GM10248 (cell line): ENCODE measurements around the gene CPNE6.

Experiments used
- CTCF ChIA-PET: fragments of 300-600 bp; sonication (Branson Sonifier 250); formaldehyde crosslinking; extraction: SDS; loops from one replicate; lab custom pipeline; 2021; ENCODE audit warnings: antibody characterized with exemption; lab: Yijun Ruan, JAX
- POLR2A ChIA-PET: fragments of 350-650 bp; sonication (Branson Sonifier 250); formaldehyde crosslinking; extraction: SDS; loops from one replicate; lab custom pipeline; 2020; ENCODE audit warnings: antibody characterized with exemption; lab: Yijun Ruan, JAX
- DNase-seq: peaks from one replicate; pipeline ENCODE4 v3.0.0; 2012; ENCODE audit errors: extremely low spot score
- TF ChIP-seq, protein P1 (sequence below): IDR thresholded peaks from 2 replicates; pipeline ENCODE4 v1.5.1; 2012; ENCODE audit warnings: mild to moderate bottlenecking, low read depth; ENCODE audit errors: extremely low read depth, missing control alignments, control extremely low read depth

CPNE6 gene

DNA sequence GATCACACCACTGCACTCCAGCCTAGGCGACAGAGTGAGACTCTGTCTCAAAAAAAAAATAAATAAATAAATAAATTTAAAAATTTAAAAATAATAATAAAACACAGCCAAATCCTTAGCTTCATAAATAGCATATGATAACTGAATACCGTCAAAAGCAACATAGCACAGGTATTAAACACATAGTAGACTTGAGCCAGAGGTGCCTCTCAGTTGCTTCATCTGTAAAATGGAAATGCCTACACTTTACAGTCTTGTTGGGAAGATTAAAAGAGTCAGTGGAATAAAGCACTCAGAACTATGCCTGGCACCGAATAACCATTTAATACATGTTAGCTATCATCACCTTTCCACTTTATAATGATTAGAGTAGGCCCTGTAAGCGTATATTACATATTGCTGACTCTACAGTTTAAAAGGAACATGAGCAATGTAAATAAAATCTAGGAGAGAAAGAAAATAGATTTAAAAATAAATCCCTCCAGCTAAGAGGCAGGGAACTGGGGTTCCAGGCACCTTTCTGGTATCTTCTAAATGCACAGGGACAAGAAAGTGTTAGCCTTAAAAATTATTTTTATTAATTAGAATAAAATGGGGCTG is 35.4 kb downstream of the CPNE6 start:
- POLR2A ChIA-PET, result no interaction called here
- DNase-seq, result no peak
- CTCF ChIA-PET, result interaction anchor here (1.5 to 13.5 kb wide), 8 partner anchors 11 to 518 kb away, joined by 3 to 246 read pairs (median 32); partner anchors contain the start of genes CIDEB and PCK2
- TF ChIP-seq, protein P1, sequence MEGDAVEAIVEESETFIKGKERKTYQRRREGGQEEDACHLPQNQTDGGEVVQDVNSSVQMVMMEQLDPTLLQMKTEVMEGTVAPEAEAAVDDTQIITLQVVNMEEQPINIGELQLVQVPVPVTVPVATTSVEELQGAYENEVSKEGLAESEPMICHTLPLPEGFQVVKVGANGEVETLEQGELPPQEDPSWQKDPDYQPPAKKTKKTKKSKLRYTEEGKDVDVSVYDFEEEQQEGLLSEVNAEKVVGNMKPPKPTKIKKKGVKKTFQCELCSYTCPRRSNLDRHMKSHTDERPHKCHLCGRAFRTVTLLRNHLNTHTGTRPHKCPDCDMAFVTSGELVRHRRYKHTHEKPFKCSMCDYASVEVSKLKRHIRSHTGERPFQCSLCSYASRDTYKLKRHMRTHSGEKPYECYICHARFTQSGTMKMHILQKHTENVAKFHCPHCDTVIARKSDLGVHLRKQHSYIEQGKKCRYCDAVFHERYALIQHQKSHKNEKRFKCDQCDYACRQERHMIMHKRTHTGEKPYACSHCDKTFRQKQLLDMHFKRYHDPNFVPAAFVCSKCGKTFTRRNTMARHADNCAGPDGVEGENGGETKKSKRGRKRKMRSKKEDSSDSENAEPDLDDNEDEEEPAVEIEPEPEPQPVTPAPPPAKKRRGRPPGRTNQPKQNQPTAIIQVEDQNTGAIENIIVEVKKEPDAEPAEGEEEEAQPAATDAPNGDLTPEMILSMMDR, result no peak

DNA sequence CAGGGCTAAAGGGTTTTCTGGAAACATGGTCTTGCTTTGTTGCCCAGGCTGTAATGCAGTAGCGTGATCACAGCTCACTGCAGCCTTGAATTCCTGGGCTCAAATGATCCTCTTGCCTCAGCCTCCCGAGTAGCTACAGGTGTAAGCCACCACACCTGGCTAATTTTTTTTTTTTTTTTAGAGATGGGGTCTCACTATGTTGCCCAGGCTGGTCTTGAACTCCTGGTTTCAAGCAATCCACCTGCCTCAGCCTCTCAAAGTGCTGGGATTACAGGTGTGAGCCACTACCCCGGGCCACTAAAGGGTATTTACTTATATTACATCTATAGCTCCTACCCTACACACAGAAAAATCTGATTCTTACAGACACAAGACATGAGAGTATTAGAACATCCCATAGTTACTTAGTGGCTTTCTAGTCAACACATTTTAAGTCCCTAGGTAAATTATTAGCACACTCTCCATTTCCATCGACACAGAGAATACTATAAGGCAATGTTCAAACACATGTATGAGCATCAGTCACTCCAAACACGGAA is 37.0 kb downstream of the CPNE6 start:
- ChIA-PET POLR2A (interaction anchor here (0.7 kb wide), 1 partner anchor 50 kb away, joined by 3 read pairs; no protein-coding TSS in a partner anchor), CTCF (interaction anchor here (0.7 to 13.5 kb wide), 43 partner anchors 10 to 559 kb away, joined by 3 to 246 read pairs (median 5); partner anchors contain the start of genes CARMIL3, CHMP4A, DHRS4L2 and EMC9)
- TF ChIP-seq, protein P1, result no peak
- DNase-seq, result no peak

DNA sequence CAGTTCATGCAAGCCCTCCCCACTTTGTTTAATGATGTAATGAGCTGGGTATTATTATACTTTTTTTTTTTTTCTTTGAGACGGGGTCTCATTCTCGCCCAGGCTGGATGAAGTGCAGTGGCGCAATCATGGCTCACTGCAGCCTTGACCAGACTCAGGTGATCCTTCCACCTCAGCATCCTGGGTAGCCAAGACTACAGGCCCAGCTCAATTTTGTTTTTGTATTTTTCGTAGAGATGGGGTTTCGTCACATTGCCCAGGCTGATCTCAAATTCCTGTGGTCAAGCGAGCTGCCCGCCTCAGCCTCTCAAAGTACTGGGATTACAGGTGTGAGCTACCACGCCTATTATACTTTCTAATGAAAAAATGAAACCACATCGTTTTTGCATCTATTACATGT is 38.7 kb downstream of the CPNE6 start:
- TF ChIP-seq, protein P1, result no peak
- DNase-seq, result no peak
- POLR2A ChIA-PET, result interaction anchor here (1.1 kb wide), 1 partner anchor 15 kb away, joined by 3 read pairs; no protein-coding TSS in a partner anchor
- CTCF ChIA-PET, result interaction anchor here (0.7 to 13.5 kb wide), 17 partner anchors 8 to 168 kb away, joined by 3 to 246 read pairs (median 5); partner anchors contain the start of genes CHMP4A, EMC9, IRF9 and PCK2

DNA sequence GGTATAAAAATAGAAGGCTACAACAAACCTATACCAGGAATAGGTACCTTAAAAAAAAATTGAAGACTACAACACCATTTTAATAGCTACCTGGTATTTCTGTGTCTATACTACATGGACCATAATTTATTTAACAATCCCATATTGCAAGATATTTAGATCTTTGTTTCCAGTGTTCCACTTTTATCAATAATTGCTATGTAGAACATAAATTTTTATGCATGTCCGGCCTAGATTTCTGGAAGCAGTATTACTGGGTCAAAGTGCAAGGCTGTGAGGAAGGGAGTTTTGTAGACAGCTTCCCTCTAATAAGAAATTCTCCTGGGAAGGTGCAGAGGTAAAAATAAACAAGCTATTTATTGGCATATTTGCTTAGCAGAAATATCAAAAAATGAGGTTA is 39.2 kb downstream of the CPNE6 start:
- ChIA-PET CTCF (interaction anchor here (0.8 to 13.5 kb wide), 11 partner anchors 16 to 96 kb away, joined by 3 to 246 read pairs (median 7); partner anchors contain the start of genes EMC9, IRF9, PCK2 and PSME1), POLR2A (no interaction called here)
- TF ChIP-seq, protein P1, result no peak
- DNase-seq, result no peak

DNA sequence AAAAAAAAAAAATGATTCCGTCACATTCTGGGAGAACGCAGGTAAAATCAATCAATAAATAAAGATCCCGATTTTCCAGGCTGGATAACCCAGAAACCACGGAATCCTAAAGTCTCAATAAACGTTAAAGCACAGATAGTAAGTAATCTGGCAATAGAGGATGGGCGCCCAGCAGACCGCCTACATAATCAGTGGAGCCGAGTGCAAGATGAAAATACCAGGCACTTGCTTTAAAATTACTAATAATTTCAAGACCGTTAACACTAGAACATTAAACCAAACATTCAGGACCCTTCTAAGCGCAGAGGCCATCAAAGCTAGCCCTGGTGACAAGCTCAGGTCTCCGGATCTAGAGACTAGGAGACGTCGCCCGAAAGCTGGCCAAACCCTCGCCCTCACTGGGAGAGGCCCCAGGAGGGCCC is 42.0 kb downstream of the CPNE6 start:
- DNase-seq, result no peak
- ChIA-PET POLR2A (interaction anchor here (1.1 to 3.1 kb wide), 7 partner anchors 10 to 48 kb away, joined by 3 to 29 read pairs (median 18); partner anchors contain the start of genes IRF9, PCK2, PSME1 and PSME2), CTCF (interaction anchor here (1.0 to 6.1 kb wide), 12 partner anchors 10 to 481 kb away, joined by 3 to 46 read pairs (median 8); partner anchors contain the start of genes DHRS4, IRF9, PCK2 and PSME2)
- TF ChIP-seq, protein P1, result no peak
